HEK293T (cell line): ENCODE results near the gene ARHGEF2.

Source experiments
- CTCF ChIA-PET: fragments of 350-600 bp; formaldehyde crosslinking; extraction: SDS; loops from one replicate; lab custom pipeline; 2021; ENCODE audit warnings: antibody characterized with exemption, inconsistent platforms; lab: Yijun Ruan, JAX
- POLR2A ChIA-PET: fragments of 350-600 bp; formaldehyde crosslinking; extraction: SDS; loops from one replicate; lab custom pipeline; 2020; ENCODE audit warnings: antibody characterized with exemption, inconsistent platforms; lab: Yijun Ruan, JAX
- DNase-seq: peaks from one replicate; pipeline ENCODE4 v3.0.0; 2012; ENCODE audit warnings: mixed read lengths; ENCODE audit errors: extremely low spot score
- ARNT ChIP-seq: fragments of 450-650 bp; IDR thresholded peaks from 2 replicates; pipeline ENCODE4 v1.6.1; 2017; ENCODE audit warnings: mild to moderate bottlenecking
- BHLHE40 ChIP-seq: fragments of 450-650 bp; IDR thresholded peaks from 2 replicates; pipeline ENCODE4 v1.6.1; 2016; ENCODE audit warnings: mild to moderate bottlenecking, moderate library complexity, borderline replicate concordance
- CTBP1 ChIP-seq: fragments of 450-650 bp; IDR thresholded peaks from 2 replicates; pipeline ENCODE4 v1.6.1; 2016; ENCODE audit warnings: borderline replicate concordance
- ELF4 ChIP-seq: fragments of 450-650 bp; IDR thresholded peaks from 2 replicates; pipeline ENCODE4 v1.6.1; 2017; ENCODE audit warnings: antibody characterized with exemption
- FOXA1 ChIP-seq: fragments of 450-650 bp; IDR thresholded peaks from 2 replicates; pipeline ENCODE4 v1.6.1; 2016; ENCODE audit warnings: mild to moderate bottlenecking
- FOXK2 ChIP-seq: fragments of 450-650 bp; IDR thresholded peaks from 2 replicates; pipeline ENCODE4 v1.6.1; 2016; ENCODE audit warnings: mild to moderate bottlenecking
- FOXM1 ChIP-seq: fragments of 450-650 bp; IDR thresholded peaks from 2 replicates; pipeline ENCODE4 v1.6.1; 2017; ENCODE audit warnings: mild to moderate bottlenecking, borderline replicate concordance
- HDGF ChIP-seq: fragments of 450-650 bp; IDR thresholded peaks from 2 replicates; pipeline ENCODE4 v1.6.1; 2017; ENCODE audit warnings: antibody characterized with exemption, borderline replicate concordance
- L3MBTL2 ChIP-seq: fragments of 450-650 bp; conservative IDR thresholded peaks from 2 replicates; pipeline ENCODE4 v1.6.1; 2016; ENCODE audit warnings: mild to moderate bottlenecking
- LEF1 ChIP-seq: fragments of 450-650 bp; IDR thresholded peaks from 2 replicates; pipeline ENCODE4 v1.6.1; 2017; ENCODE audit warnings: mild to moderate bottlenecking, borderline replicate concordance
- NFRKB ChIP-seq: fragments of 450-650 bp; IDR thresholded peaks from 2 replicates; pipeline ENCODE4 v1.6.1; 2016; ENCODE audit warnings: mild to moderate bottlenecking, moderate library complexity
- SP1 ChIP-seq: fragments of 450-650 bp; IDR thresholded peaks from 2 replicates; pipeline ENCODE4 v1.6.1; 2017
- SUZ12 ChIP-seq: fragments of 450-650 bp; IDR thresholded peaks from 2 replicates; pipeline ENCODE4 v1.6.1; 2016; ENCODE audit warnings: mild to moderate bottlenecking
- TARDBP ChIP-seq: fragments of 450-650 bp; IDR thresholded peaks from 2 replicates; pipeline ENCODE4 v1.6.1; 2016
- ZNF384 ChIP-seq: fragments of 450-650 bp; IDR thresholded peaks from 2 replicates; pipeline ENCODE4 v1.6.1; 2016
- TF ChIP-seq, protein P1 (sequence below): fragments of 450-650 bp; IDR thresholded peaks from 2 replicates; pipeline ENCODE4 v1.6.1; 2016

Gene ARHGEF2

GRCh38 chr1:155925506-155925905 lies 52.8 kb downstream of the ARHGEF2 start:
- TF ChIP-seq BHLHE40 = no peak
- TF ChIP-seq NFRKB = no peak
- no peak for TF ChIP-seq FOXA1
- no peak for TF ChIP-seq SP1
- no peak for TF ChIP-seq CTBP1
- TF ChIP-seq SUZ12 = no peak
- TF ChIP-seq ARNT = no peak
- no peak for TF ChIP-seq TARDBP
- no peak for TF ChIP-seq FOXM1
- TF ChIP-seq HDGF = no peak
- no peak for TF ChIP-seq ZNF384
- TF ChIP-seq FOXK2 = no peak
- TF ChIP-seq, protein P1, sequence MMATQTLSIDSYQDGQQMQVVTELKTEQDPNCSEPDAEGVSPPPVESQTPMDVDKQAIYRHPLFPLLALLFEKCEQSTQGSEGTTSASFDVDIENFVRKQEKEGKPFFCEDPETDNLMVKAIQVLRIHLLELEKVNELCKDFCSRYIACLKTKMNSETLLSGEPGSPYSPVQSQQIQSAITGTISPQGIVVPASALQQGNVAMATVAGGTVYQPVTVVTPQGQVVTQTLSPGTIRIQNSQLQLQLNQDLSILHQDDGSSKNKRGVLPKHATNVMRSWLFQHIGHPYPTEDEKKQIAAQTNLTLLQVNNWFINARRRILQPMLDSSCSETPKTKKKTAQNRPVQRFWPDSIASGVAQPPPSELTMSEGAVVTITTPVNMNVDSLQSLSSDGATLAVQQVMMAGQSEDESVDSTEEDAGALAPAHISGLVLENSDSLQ = no peak
- TF ChIP-seq LEF1 = no peak
- no peak for TF ChIP-seq L3MBTL2
- no peak for TF ChIP-seq ELF4
- no peak for DNase-seq
- POLR2A ChIA-PET = interaction anchor here (1.4 kb wide), 1 partner anchor 7 kb away, joined by 3 read pairs; no protein-coding TSS in a partner anchor
- CTCF ChIA-PET = no interaction called here

DNA sequence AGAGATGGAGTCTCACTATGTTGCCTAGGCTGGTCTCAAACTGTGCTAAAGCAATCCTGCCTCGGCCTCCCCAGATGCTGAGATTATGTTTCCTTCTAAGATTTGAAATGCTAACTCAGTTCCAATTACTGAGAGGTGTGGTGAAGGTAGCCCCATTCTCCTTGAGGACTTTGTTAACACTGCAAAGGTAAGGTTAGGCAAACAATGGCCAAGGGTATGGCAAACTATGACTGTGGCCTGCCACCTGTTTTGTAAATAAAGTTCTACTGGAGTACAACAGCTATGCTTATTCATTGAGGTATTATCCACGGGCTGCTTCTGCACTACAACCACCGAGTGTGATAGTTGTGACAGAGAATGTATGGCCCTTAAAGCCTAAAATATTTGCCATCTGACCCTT lies 57.6 kb downstream of the ARHGEF2 start:
- DNase-seq = no peak
- no peak for TF ChIP-seq FOXA1
- TF ChIP-seq ELF4 = no peak
- no peak for TF ChIP-seq SUZ12
- TF ChIP-seq CTBP1 = no peak
- TF ChIP-seq, protein P1 = no peak
- TF ChIP-seq TARDBP = no peak
- TF ChIP-seq LEF1 = no peak
- no peak for TF ChIP-seq FOXM1
- no peak for TF ChIP-seq HDGF
- TF ChIP-seq NFRKB = no peak
- no peak for TF ChIP-seq BHLHE40
- TF ChIP-seq ARNT = no peak
- no peak for TF ChIP-seq ZNF384
- no peak for TF ChIP-seq FOXK2
- TF ChIP-seq SP1 = no peak
- no peak for TF ChIP-seq L3MBTL2
- POLR2A ChIA-PET = interaction anchor here (1.8 to 2.0 kb wide), 2 partner anchors 10 to 13 kb away, joined by 5 to 8 read pairs; partner anchors contain the start of gene KHDC4
- CTCF ChIA-PET = no interaction called here

DNA sequence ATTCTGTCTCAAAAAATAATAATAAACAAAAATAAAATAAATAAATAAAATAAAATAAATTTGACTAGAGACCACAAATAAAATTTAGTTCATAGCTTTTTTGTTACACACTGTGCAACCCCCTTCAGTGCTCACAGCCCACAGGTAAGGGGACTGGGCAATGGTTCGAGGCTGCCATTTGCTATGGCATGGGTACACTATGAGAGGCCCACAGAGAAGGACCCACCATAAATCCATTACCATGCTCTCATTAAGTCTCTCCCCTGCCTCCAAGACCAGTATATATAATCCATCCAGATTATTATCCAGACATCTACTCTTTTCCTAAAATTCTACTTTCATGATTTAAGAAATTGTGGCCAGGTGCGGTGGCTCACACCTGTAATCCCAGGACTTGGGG lies 58.5 kb downstream of the ARHGEF2 start:
- CTCF ChIA-PET = no interaction called here
- POLR2A ChIA-PET = interaction anchor here (1.3 kb wide), 1 partner anchor 15 kb away, joined by 3 read pairs; no protein-coding TSS in a partner anchor
- no peak for DNase-seq
- no peak for TF ChIP-seq NFRKB
- TF ChIP-seq SP1 = no peak

- no peak for DNase-seq
- TF ChIP-seq FOXK2 (no peak), FOXM1 (no peak), L3MBTL2 (no peak), ELF4 (no peak), CTBP1 (no peak), SUZ12 (no peak), NFRKB (no peak), HDGF (no peak), FOXA1 (no peak), ZNF384 (no peak), LEF1 (no peak), ARNT (no peak)
- TF ChIP-seq, protein P1 = no peak
- ChIA-PET CTCF (interaction anchor here (0.7 kb wide), 1 partner anchor 271 kb away, joined by 4 read pairs; no protein-coding TSS in a partner anchor), POLR2A (interaction anchor here (0.6 to 2.3 kb wide), 4 partner anchors 8 to 71 kb away, joined by 3 to 14 read pairs (median 3); partner anchors contain the start of gene KHDC4)
Observed at GRCh38 chr1:155918660-155919059, 59.7 kb downstream of the ARHGEF2 start.

- DNase-seq = no peak
- ChIA-PET POLR2A (no interaction called here), CTCF (interaction anchor here (0.8 kb wide), 1 partner anchor 24 kb away, joined by 3 read pairs; no protein-coding TSS in a partner anchor)
- TF ChIP-seq ARNT = no peak
Observed at GRCh38 chr1:155913969-155914757, 64.2 kb downstream of the ARHGEF2 start.

- DNase-seq = no peak
- no peak for TF ChIP-seq LEF1
- no peak for TF ChIP-seq SP1
- no peak for TF ChIP-seq FOXA1
- no peak for TF ChIP-seq L3MBTL2
- no peak for TF ChIP-seq HDGF
- no peak for TF ChIP-seq BHLHE40
- TF ChIP-seq, protein P1 = no peak
- no peak for TF ChIP-seq FOXM1
- TF ChIP-seq CTBP1 = no peak
- TF ChIP-seq FOXK2 = no peak
- no peak for TF ChIP-seq TARDBP
- TF ChIP-seq ARNT = no peak
- TF ChIP-seq NFRKB = no peak
- CTCF ChIA-PET = no interaction called here
- POLR2A ChIA-PET = interaction anchor here (0.7 to 2.2 kb wide), 2 partner anchors 12 to 22 kb away, joined by 3 to 13 read pairs; partner anchors contain the start of gene KHDC4
Observed at GRCh38 chr1:155912056-155912536, 66.3 kb downstream of the ARHGEF2 start.
